Endothelial cell of umbilical vein (primary cell): Measurements from ENCODE around the gene TSSC4. TPM values are rescaled to one million over a fixed set of nuclear protein-coding genes. Genes with fewer than 3 reads are reported as not detected.

Experiments used
- BruUV-seq: library from RNA; stranded (reverse); fragments of 400-500 nt; replicated peaks from 2 replicates; lab custom pipeline; 2021; lab: Mats Ljungman, UMichigan
- CTCF ChIA-PET: fragments of 300-600, 350-600 bp; sonication (Branson Sonifier 250); formaldehyde crosslinking; loops from one replicate; lab custom pipeline; 2021; ENCODE audit warnings: antibody characterized with exemption, inconsistent platforms; lab: Charles Lee
- POLR2A ChIA-PET: fragments of 300-600, 350-600 bp; sonication (Branson Sonifier 250); formaldehyde crosslinking; loops from one replicate; lab custom pipeline; 2021; ENCODE audit warnings: antibody characterized with exemption, inconsistent platforms; lab: Charles Lee
- DNase-seq: peaks from one replicate; pipeline ENCODE4 v3.0.0-alpha.2; 2011; ENCODE audit warnings: low read depth, low spot score
- FAIRE-seq: peaks from 2 replicates; lab custom pipeline; 2011; peaks lifted over from hg19 to GRCh38; lab: Jason Lieb, UNC
- H2AFZ ChIP-seq: 2 replicates; pipeline ENCODE4 v1.6.0; 2012; ENCODE audit warnings: low read depth, low read length, control low read depth, inconsistent platforms
- H3K27ac ChIP-seq: 2 replicates; pipeline ENCODE4 v1.5.1; 2011; ENCODE audit warnings: low read depth, mild to moderate bottlenecking, control low read depth, low read length, moderate library complexity; ENCODE audit not compliant: insufficient read depth
- H3K27me3 ChIP-seq, 2 experiments: 2 replicates each; pipeline versions ENCODE4 v1.6.0 to v1.6.1; 2011; ENCODE audit warnings: low read length in 2 of 2, mixed read lengths in 1 of 2; ENCODE audit not compliant: control insufficient read depth in 2 of 2, insufficient read depth in 2 of 2
- H3K36me3 ChIP-seq, 2 experiments: 2 replicates in 1 of 2; 3 replicates in 1 of 2; pipeline ENCODE4 v1.5.1; 2011; ENCODE audit warnings: low read length in 2 of 2, mild to moderate bottlenecking in 1 of 2, moderate library complexity in 1 of 2; ENCODE audit not compliant: control insufficient read depth in 2 of 2, insufficient read depth in 2 of 2; ENCODE audit errors: extremely low read depth in 1 of 2
- H3K4me1 ChIP-seq: 3 replicates; pipeline ENCODE4 v1.5.1; 2011; ENCODE audit warnings: mild to moderate bottlenecking, low read length; ENCODE audit not compliant: control insufficient read depth, insufficient read depth; ENCODE audit errors: extremely low read depth
- H3K4me2 ChIP-seq: 2 replicates; pipeline ENCODE4 v1.6.1; 2011; ENCODE audit warnings: low read length, control low read depth, mixed read lengths; ENCODE audit not compliant: insufficient read depth
- H3K4me3 ChIP-seq, 3 experiments: fragments of 200-600 bp in 1 of 3; sonication (generic), shearing (Covaris generic) in 1 of 3; replicated peaks in 1 of 3; 2 replicates each; pipeline ENCODE4 v1.5.1; 2011 to 2016; ENCODE audit warnings: control low read depth in 3 of 3, low read length in 3 of 3, mild to moderate bottlenecking in 2 of 3, inconsistent platforms in 1 of 3, low read depth in 1 of 3, moderate library complexity in 1 of 3; ENCODE audit not compliant: insufficient read depth in 1 of 3
- H3K79me2 ChIP-seq: 2 replicates; pipeline ENCODE4 v1.6.0; 2012; ENCODE audit warnings: low read length, inconsistent platforms; ENCODE audit not compliant: control insufficient read depth, insufficient read depth
- H3K9ac ChIP-seq: replicated peaks from 2 replicates; pipeline ENCODE3; 2011; ENCODE audit warnings: low read length, control low read depth; ENCODE audit not compliant: insufficient read depth; ENCODE audit errors: extremely low read depth
- H3K9me1 ChIP-seq: replicated peaks from 3 replicates; pipeline ENCODE4 v1.6.0; 2011; ENCODE audit warnings: mild to moderate bottlenecking, low read length; ENCODE audit not compliant: control insufficient read depth, insufficient read depth; ENCODE audit errors: extremely low read depth
- H3K9me3 ChIP-seq: replicated peaks from 2 replicates; pipeline ENCODE4 v1.5.1; 2012; ENCODE audit warnings: low read length, inconsistent platforms; ENCODE audit not compliant: control insufficient read depth, insufficient read depth
- H4K20me1 ChIP-seq: replicated peaks from 2 replicates; pipeline ENCODE3; 2011; ENCODE audit warnings: mild to moderate bottlenecking, low read length; ENCODE audit not compliant: control insufficient read depth, insufficient read depth; ENCODE audit errors: extremely low read depth
- EZH2 ChIP-seq: IDR thresholded peaks from 2 replicates; pipeline ENCODE4 v1.6.1; 2012; ENCODE audit warnings: borderline replicate concordance, low read depth, mild to moderate bottlenecking, moderate library complexity, low read length, inconsistent platforms; ENCODE audit not compliant: severe bottlenecking
- FOS ChIP-seq: IDR thresholded peaks from 2 replicates; pipeline ENCODE4 v1.6.1; 2011; ENCODE audit warnings: mild to moderate bottlenecking, low read length, moderate library complexity, borderline replicate concordance; ENCODE audit not compliant: insufficient read depth
- GATA2 ChIP-seq: IDR thresholded peaks from 2 replicates; pipeline ENCODE4 v1.7.0; 2011; ENCODE audit warnings: low read depth, mild to moderate bottlenecking, moderate library complexity, mixed read lengths, low read length; ENCODE audit not compliant: insufficient read length, insufficient read depth
- JUN ChIP-seq: IDR thresholded peaks from 2 replicates; pipeline ENCODE4 v1.6.1; 2011; ENCODE audit warnings: borderline replicate concordance, low read depth; ENCODE audit not compliant: insufficient read length, insufficient read depth
- MYC ChIP-seq: IDR thresholded peaks from one replicate; pipeline ENCODE4 v1.6.1; 2011; ENCODE audit warnings: mild to moderate bottlenecking, low read depth, low read length
- POLR2A ChIP-seq: IDR thresholded peaks from 2 replicates; pipeline ENCODE4 v1.6.1; 2012; ENCODE audit warnings: low read depth, mild to moderate bottlenecking, control low read depth, low read length
- POLR2AphosphoS5 ChIP-seq: IDR thresholded peaks from 2 replicates; pipeline ENCODE4 v1.6.1; 2012; ENCODE audit warnings: low read depth, mild to moderate bottlenecking, control low read depth, low read length, moderate library complexity; ENCODE audit not compliant: insufficient read depth
- dilution Hi-C: fragments of 300-500 bp; cut with MboI; formaldehyde crosslinking; loops from one replicate; pipeline ENCODE4 v1.15.0; 2019; ENCODE audit warnings: low sequenced_read_pairs; ENCODE audit not compliant: extremely low pct_ligation_motif_present
- intact Hi-C: fragments of 100-400 bp; cut with micrococcal nuclease; formaldehyde crosslinking; loops from one replicate; pipeline ENCODE4 v1.10.0; 2022
- polyA plus RNA-seq, 4 experiments: library from polyadenylated mRNA; depleted of rRNA in 3 of 4; stranded (reverse) in 3 of 4; unstranded in 1 of 4; fragments of >200 nt; gene quantifications; 2 replicates each; pipeline versions ENCODE4 v1.2.1 to v1.2.3, GENCODE V29; 2011 to 2012; ENCODE audit warnings: missing spikeins in 1 of 4
- total RNA-seq: library from RNA; stranded (reverse); gene quantifications from 2 replicates; pipeline ENCODE4 v1.2.3, GENCODE V29; 2021
- TF ChIP-seq, protein P1 (sequence below): IDR thresholded peaks from 2 replicates; pipeline ENCODE4 v1.6.1; 2011; ENCODE audit not compliant: insufficient read depth, insufficient read length
- TF ChIP-seq, protein P2 (sequence below), 2 donors: IDR thresholded peaks; 1 replicate in 1 of 2; 2 replicates in 1 of 2; pipeline ENCODE4 v1.5.1; 2011; ENCODE audit warnings: low read length in 2 of 2, mild to moderate bottlenecking in 2 of 2, moderate library complexity in 2 of 2, control low read depth in 1 of 2, inconsistent platforms in 1 of 2, low read depth in 1 of 2; ENCODE audit not compliant: insufficient read depth in 1 of 2; ENCODE audit errors: extremely low read depth in 1 of 2

TSSC4 gene
- total and polyA plus RNA-seq, 2 donors (not counting 3 experiments of a cell fraction or from before 2014, with no cell fraction given), result 42.7 to 59.6 TPM

DNA sequence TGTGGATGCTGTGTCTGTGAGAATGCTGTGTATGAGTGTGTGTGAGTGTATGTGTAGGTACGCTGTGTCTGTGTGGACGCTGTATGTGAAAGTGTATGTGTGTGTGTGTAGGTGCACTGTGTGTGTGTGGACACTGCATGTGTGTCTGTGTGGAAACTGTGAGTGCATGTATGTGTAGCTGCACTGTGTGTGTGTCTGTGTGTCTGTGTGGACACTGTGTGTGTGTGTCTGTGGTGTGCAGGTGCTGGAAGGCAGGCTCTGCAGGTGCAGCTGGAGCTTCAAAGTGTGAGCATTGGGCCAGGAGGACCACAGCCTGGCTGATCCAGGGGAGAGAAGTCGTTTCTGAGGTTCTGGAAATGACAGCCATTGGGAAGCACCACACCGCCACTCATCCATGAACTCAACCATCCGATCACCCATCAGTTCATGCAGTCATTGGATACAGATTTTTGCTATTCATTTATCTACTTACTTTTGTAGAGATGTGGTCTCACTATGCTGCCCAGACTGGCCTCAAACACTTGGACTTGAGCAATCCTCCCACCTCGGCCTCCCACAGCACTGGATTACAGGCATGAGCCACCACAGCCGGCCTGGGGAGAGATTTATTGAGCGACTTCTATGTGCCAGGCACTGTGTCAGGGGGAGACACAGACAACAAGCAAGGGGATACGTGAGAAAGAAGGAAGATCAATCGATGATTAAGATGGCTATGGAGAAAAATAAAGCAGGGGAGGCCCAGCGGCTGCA, 34.1 kb downstream of the TSSC4 start:
- dilution Hi-C loops, result no loop called here
- DNase-seq (no peak), FAIRE-seq (no peak)
- Histone ChIP-seq H4K20me1 (no peaks in the 10 kb centered on the region), H3K4me3 (no peak overlapping the region), H3K4me2 (no peak overlapping the region), H3K4me1 (no peaks in the 10 kb centered on the region), H3K27ac (no peak overlapping the region), H3K9me3 (no peaks in the 10 kb centered on the region), H3K27me3 (no peaks in the 10 kb centered on the region), H2AFZ (no peak overlapping the region), H3K79me2 (no peaks in the 10 kb centered on the region), H3K9ac (no peak overlapping the region), H3K36me3 (no peaks in the 10 kb centered on the region), H3K9me1 (no peaks in the 10 kb centered on the region)
- TF ChIP-seq, protein P1, sequence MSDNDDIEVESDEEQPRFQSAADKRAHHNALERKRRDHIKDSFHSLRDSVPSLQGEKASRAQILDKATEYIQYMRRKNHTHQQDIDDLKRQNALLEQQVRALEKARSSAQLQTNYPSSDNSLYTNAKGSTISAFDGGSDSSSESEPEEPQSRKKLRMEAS, result no peak
- no peak for TF ChIP-seq GATA2
- TF ChIP-seq, protein P2, sequence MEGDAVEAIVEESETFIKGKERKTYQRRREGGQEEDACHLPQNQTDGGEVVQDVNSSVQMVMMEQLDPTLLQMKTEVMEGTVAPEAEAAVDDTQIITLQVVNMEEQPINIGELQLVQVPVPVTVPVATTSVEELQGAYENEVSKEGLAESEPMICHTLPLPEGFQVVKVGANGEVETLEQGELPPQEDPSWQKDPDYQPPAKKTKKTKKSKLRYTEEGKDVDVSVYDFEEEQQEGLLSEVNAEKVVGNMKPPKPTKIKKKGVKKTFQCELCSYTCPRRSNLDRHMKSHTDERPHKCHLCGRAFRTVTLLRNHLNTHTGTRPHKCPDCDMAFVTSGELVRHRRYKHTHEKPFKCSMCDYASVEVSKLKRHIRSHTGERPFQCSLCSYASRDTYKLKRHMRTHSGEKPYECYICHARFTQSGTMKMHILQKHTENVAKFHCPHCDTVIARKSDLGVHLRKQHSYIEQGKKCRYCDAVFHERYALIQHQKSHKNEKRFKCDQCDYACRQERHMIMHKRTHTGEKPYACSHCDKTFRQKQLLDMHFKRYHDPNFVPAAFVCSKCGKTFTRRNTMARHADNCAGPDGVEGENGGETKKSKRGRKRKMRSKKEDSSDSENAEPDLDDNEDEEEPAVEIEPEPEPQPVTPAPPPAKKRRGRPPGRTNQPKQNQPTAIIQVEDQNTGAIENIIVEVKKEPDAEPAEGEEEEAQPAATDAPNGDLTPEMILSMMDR (IDR thresholded peaks at IDR 0.05; ENCODE audit: extremely low read depth in 1 of 2, insufficient read depth in 1 of 2, low read depth in 1 of 2, low read length in 2 of 2), result no peak
- no peak for TF ChIP-seq POLR2A
- TF ChIP-seq POLR2AphosphoS5, result no peak
- TF ChIP-seq MYC, result no peak
- no peak for TF ChIP-seq FOS
- TF ChIP-seq EZH2, result no peak
- no peak for TF ChIP-seq JUN
- BruUV-seq, result no TSS peak
- POLR2A ChIA-PET, result no interaction called here
- CTCF ChIA-PET, result interaction anchor here (1.1 kb wide), 1 partner anchor 454 kb away, joined by 3 read pairs; no protein-coding TSS in a partner anchor
- intact Hi-C loops, result no loop called here
